Posterior cingulate gyrus (tissue), 11 donors: Measurements from ENCODE around the gene LRRC45.

Experiments
- DNase-seq, 10 donors: peaks; one replicate each; pipeline versions ENCODE4 v3.0.0 to v3.0.0-alpha.2; 2020 to 2021; ENCODE audit warnings: mixed read lengths in 3 of 10
- intact Hi-C: fragments of 100-400 bp; cut with DNase I; formaldehyde crosslinking; loops from one replicate; pipeline ENCODE4 v1.15.1; 2023

LRRC45 gene

GRCh38 chr17:82077617-82078358 is 54.7 kb downstream of the LRRC45 start:
- intact Hi-C loops = no loop called here

GRCh38 chr17:82078433-82078832 is 55.3 kb downstream of the LRRC45 start:
- intact Hi-C loops = no loop called here
- DNase-seq = no peak

More at GRCh38 chr17:82077617-82078358, 54.7 kb downstream of the LRRC45 start:
- peak in 6 of 10 donors; percentile 28 to 94 (median 58) for DNase-seq

GRCh38 chr17:82079001-82079677 is 56.0 kb downstream of the LRRC45 start:
- DNase-seq = no peak
- intact Hi-C loops = no loop called here

GRCh38 chr17:82080048-82080788 is 57.1 kb downstream of the LRRC45 start:
- no peak for DNase-seq
- intact Hi-C loops = no loop called here
